Lower leg skin (tissue), 4 donors: ENCODE results near the gene ZNF540. TPM values are rescaled to one million over a fixed set of nuclear protein-coding genes. Genes with fewer than 3 reads are reported as not detected.

ENCODE experiments used
- DNase-seq, 2 donors: peaks; one replicate each; pipeline ENCODE4 v3.0.0-alpha.2; 2019; ENCODE audit warnings: low spot score in 2 of 2
- H3K4me3 ChIP-seq: fragments of 200-600 bp; sonication (generic); 2 replicates; pipeline ENCODE4 v1.5.1; 2017; ENCODE audit warnings: mild to moderate bottlenecking, low read depth; ENCODE audit not compliant: poor library complexity, severe bottlenecking
- POLR2A ChIP-seq, 2 donors: fragments of 450-650 bp; IDR thresholded peaks; one replicate each; pipeline ENCODE4 v1.6.1; 2016 to 2017; ENCODE audit warnings: antibody characterized with exemption in 2 of 2, mild to moderate bottlenecking in 1 of 2, moderate library complexity in 1 of 2
- WGBS, 2 donors: methylation state at CpG; one replicate each; pipeline ENCODE4 v1.1.5; 2018; 5-methylcytosine and 5-hydroxymethylcytosine counted together
- intact Hi-C: fragments of 100-400 bp; cut with DNase I; formaldehyde crosslinking; loops from one replicate; pipeline ENCODE4 v1.15.0; 2023; ENCODE audit warnings: low total_unique reads
- total RNA-seq, 4 donors: library from RNA; depleted of rRNA; stranded (reverse); fragments of >200 nt; gene quantifications; one replicate each; pipeline ENCODE4 v1.1.0, GENCODE V29; 2016
- TF ChIP-seq, protein P1 (sequence below), 3 donors: fragments of 450-650 bp; IDR thresholded peaks; one replicate each; pipeline ENCODE4 v1.5.1; 2016; ENCODE audit warnings: antibody characterized with exemption in 3 of 3, mild to moderate bottlenecking in 3 of 3, moderate library complexity in 2 of 3

Gene ZNF540
- total RNA-seq: 1 to 10 TPM; 1.0 to 6.9 (median 2.0) TPM

DNA sequence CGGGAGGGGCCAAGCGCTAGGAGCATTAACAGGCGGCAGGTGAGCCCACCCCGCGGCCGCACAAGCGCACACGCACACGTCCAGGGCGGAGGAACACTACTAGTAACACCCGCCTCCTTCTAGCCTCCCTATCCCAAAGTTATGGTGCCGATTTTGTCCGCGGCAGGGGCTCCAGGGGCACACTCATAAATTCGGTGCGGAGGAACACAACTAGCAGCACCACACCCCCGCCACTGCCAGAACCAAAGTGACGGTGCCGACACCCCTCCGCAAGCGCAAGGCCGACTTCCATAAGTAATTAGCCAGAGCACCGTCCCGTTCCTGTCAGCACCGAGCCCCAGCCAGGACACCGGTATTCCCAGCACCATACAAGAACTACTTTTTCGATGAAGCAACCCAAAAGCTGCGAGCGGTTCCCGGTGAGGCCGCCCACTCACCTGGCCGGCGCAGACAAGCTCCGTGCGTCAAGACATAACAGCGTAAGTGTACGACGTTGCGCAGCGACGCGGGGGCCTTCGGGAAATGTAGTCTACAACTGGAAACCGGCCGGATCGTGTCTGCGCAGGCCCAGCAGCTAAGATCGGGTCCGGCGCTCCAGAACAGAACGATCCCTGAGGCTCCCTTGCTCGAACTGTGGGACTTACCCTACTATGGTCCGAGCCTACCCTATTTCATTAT, at the start of gene ZNF540, which contains the start of gene ZNF571:
TSS of gene ZNF540 (plus strand) at position 573 of the 678 bp plus-strand sequence. CDS start 3,572 bp downstream, outside the sequence.
TSS of gene ZNF571 (minus strand) at position 489 of the 678 bp plus-strand sequence. CDS start 8,116 bp downstream, outside the sequence.
- WGBS, 2 donors: 0% methylated on average over 42 to 44 of the region's 53 CpGs
- TF ChIP-seq, protein P1, sequence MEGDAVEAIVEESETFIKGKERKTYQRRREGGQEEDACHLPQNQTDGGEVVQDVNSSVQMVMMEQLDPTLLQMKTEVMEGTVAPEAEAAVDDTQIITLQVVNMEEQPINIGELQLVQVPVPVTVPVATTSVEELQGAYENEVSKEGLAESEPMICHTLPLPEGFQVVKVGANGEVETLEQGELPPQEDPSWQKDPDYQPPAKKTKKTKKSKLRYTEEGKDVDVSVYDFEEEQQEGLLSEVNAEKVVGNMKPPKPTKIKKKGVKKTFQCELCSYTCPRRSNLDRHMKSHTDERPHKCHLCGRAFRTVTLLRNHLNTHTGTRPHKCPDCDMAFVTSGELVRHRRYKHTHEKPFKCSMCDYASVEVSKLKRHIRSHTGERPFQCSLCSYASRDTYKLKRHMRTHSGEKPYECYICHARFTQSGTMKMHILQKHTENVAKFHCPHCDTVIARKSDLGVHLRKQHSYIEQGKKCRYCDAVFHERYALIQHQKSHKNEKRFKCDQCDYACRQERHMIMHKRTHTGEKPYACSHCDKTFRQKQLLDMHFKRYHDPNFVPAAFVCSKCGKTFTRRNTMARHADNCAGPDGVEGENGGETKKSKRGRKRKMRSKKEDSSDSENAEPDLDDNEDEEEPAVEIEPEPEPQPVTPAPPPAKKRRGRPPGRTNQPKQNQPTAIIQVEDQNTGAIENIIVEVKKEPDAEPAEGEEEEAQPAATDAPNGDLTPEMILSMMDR (IDR thresholded peaks at IDR 0.05): no peak
- no peak for TF ChIP-seq POLR2A (IDR thresholded peaks at IDR 0.05)
- H3K4me3 ChIP-seq: peak within 1 kb of the TSS; percentile 73
- intact Hi-C loops: no loop called here
- DNase-seq: peak; percentile 94 to 99

DNA sequence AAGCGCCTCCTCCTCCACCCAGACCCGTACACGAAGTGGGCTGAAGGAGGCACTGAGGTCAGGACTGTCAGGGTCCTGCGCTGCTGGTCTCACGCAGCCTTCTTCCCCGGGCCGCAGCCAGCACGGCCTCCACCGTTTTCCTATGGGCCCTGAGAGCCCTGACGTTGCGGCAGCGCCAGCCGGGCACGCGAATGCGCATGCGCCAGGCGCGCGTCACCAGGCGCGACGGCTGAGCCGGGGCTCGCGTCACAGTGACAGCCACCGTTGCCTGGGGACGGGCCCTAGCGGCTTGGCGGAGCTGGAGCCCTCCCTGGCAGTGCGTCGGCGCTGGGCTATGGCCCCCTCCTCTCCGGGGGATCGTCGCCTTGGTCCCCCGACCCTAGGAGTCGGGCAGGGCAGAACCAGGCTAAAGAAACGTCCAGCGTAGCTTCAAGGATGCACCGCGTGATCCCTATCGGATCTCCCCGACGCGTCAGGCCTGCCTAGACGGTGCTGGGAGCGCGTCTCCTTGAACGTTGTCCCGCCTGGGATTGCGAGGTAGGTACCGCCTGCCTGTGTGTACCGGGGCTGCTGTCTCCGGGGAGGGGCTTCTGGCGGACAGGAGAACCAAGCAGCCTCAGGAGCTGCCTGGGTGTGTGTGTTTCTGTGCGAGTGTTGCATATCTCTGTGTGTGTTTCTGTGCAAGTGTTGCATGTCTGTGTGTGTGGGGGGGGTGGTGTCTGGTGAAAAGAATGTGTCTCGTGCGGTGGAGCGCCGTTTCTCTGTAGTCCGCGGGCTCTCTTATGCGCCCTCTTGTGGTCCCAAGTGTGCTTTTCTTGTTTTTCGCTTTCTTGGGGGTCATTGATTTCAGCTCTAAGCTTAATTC, 43.3 kb upstream of the ZNF540 start:
- TF ChIP-seq POLR2A (IDR thresholded peaks at IDR 0.05): no peak
- TF ChIP-seq, protein P1 (IDR thresholded peaks at IDR 0.05): no peak
- peak in 1 of 2 donors; percentile 84 for DNase-seq
- intact Hi-C loops: no loop called here

DNA sequence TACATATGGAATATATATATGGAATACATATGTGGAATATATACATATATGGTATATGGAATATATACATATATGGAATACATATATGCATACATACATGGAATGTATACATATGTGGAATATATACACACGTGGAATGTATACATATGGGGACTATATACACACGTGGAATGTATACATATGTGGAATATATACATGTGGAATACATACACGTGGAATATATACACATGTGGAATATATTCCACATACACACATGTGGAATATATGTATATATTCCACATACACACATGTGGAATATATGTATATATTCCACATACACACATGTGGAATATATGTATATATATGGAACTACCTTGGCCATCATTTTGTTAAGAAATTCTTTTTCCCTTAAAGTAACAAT, 31.2 kb upstream of the ZNF540 start:
- TF ChIP-seq, protein P1 (IDR thresholded peaks at IDR 0.05): no peak
- no peak for TF ChIP-seq POLR2A (IDR thresholded peaks at IDR 0.05)
- no peak for DNase-seq
- no peak overlapping the region for H3K4me3 ChIP-seq
- 96 to 97% methylated on average over 3 of the region's 3 CpGs for WGBS, 2 donors
- intact Hi-C loops: no loop called here

More for the DNA sequence above, 43.3 kb upstream of the ZNF540 start:
- peak overlapping the region; percentile 13 for H3K4me3 ChIP-seq
- 8 to 9% methylated on average over 31 to 47 of the region's 65 CpGs for WGBS, 2 donors

DNA sequence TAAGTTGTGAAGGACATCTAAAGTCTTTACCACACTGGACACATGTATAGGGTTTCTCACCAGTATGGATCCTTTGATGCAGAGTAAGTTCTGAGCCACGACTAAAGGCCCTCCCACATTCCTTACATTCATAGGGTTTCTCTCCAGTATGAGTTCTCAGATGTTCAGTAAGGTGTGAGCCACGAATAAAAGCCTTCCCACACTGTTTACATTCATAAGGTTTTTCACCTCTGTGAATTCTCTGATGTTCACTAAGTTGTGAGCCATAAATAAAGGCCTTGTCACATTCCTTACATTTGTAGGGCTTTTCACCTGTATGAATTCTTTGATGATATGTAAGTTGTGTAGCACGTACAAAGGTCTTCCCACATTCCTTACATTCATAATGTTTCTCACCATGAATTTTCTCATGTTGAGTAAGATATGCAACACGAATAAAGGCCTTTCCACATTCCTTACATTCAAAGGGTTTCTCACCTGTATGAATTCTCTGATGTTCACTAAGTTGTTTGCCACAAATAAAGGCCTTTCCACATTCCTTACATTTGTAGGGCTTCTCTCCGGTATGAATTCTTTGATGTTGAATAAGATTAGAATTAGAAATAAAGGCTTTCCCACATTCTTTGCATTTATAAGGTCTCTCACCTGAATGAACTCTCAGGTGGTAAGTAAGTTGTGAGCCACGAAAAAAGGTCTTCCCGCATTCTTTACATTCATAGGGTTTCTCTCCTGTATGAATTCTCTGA, 29.9 kb upstream of the ZNF540 start:
- intact Hi-C loops: no loop called here
- 94% methylated on average over 7 of the region's 7 CpGs for WGBS, 2 donors
- no peak overlapping the region for H3K4me3 ChIP-seq
- TF ChIP-seq POLR2A (IDR thresholded peaks at IDR 0.05): no peak
- TF ChIP-seq, protein P1 (IDR thresholded peaks at IDR 0.05): no peak
- DNase-seq: no peak

DNA sequence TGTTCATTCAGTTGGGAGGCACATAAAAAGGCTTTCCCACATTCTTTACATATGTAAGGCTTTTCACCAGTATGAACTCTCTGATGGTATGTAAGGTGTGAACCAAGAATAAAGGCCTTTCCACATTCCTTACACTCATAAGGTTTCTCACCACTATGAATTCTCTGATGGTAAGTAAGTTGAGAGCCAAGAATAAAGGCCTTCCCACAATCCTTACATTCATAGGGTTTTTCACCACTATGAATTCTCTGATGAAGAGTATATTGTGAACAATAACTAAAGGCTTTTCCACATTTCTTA, 29.4 kb upstream of the ZNF540 start:
- intact Hi-C loops: no loop called here
- no peak overlapping the region for H3K4me3 ChIP-seq
- DNase-seq: no peak

More for the DNA sequence above, 29.4 kb upstream of the ZNF540 start:
- TF ChIP-seq, protein P1 (IDR thresholded peaks at IDR 0.05): no peak
- no peak for TF ChIP-seq POLR2A (IDR thresholded peaks at IDR 0.05)
